Stimulated activated CD4-positive, alpha-beta T cell treated with anti-CD3 and anti-CD28 coated beads, Interleukin-15, amount 100 ng/mL, for 48 hours (primary cell): ENCODE data around the gene GFRAL.

Experiments used
- DNase-seq, 2 donors: peaks; one replicate each; pipeline ENCODE4 v3.0.0-alpha.2; 2020; ENCODE audit warnings: low read depth in 2 of 2

GFRAL gene

DNA sequence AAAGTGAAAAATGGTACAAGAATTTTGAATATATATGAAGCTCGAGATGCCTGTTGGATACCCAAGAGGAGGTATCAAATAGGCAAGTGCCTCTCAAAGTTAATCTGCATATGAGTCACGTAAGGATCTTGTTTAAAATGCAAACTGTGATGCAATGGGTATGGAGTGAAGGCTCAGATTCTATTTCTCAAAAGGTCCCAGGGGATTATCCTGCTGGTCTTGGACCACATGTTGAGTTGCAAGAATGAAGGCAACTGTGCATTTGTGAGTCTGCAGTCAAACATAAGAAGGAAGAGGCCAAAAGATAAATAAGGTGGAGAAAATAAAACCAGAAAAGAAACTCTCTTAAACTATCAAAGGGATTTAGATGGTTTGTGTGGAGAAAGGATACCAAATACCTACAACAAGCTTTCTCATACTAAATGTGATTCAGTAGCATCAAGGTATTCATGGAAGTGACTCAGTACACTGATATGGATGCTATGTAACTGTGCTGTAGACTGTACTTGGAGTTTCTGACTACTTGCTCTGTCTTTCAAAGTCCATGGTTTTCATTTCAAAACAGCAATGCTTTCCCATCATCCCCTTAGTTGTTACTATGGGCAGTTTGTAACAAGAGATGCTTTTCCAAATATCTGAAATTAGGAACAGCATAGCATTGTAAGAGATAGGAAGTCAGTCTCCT lies 106.3 kb downstream of the GFRAL start:
- DNase-seq = no peak

DNA sequence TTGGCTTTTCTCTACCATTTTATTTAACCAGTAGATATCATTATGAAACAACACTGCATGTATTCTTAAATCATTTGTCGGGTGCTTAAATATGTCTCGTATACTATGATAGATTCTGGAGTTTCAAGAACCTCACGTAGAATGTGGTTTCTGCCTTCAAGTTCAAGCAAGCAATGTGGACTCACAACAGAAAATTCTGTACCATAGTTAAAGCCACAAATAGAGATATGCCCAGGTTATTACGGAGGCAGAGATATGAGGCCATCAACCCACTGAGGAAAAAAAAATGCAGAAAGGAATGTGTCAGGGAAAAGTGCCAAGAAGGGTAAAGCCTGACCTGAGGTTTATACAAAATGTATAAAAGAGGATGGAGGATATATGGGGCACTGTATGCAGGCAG lies 109.9 kb downstream of the GFRAL start:
- DNase-seq = no peak

DNA sequence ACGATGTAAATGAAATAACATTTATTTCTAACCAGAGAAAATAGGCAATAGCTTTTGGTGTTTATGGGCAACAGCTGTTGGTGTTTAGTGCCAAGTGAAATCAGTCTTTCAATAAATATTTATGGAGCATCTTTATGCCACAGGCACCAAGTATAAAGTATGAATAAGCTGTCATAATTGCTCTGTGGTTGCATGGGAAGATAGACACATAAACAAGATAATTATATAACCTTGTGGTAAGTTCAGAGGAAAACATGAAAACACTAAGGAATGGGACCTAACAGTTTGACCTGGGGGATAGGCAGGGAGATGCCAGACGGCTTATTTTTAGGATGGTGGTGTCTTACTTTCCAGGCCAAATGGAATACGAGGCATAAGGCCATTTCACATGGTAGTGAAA lies 110.9 kb downstream of the GFRAL start:
- DNase-seq = no peak

DNA sequence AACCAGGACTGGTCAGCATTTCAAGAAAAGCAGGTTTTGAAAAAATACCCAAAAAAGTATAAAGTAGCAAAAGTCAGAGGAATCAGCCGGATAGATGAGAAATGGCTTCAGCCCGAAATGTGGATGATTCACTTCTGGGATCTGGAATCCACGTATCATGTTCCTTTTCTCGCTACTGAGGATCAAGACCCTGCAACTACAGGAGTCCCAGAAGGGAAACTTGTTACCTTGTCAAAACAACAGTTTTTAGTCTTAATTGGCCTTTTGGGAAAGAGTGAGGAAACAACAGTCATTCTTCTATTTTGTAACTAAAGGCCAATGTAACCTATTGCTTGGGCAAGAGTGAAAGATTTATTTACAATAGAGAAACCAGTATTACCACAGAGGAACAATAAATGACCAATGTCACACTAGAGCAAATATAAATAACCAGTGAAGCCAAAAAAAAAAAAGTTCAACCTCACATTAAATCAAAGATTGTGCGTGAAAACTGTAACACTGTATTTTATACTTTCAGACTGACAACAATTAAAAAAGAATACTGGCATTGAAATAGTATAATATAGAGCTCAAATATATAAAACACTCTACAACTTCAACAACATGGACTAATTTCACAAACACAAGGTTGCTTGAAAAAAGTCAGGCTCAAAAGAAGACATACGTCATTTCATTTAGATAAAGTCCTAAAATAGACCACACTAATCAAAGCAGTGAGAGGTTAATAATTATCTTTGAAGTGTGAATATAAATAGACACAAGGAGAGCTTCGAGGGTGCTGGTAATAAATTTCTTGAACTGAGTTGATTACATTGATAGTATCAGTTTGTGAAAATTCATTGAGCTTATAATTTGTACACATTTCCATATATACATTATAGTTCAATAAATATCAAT lies 116.2 kb downstream of the GFRAL start:
- no peak for DNase-seq

DNA sequence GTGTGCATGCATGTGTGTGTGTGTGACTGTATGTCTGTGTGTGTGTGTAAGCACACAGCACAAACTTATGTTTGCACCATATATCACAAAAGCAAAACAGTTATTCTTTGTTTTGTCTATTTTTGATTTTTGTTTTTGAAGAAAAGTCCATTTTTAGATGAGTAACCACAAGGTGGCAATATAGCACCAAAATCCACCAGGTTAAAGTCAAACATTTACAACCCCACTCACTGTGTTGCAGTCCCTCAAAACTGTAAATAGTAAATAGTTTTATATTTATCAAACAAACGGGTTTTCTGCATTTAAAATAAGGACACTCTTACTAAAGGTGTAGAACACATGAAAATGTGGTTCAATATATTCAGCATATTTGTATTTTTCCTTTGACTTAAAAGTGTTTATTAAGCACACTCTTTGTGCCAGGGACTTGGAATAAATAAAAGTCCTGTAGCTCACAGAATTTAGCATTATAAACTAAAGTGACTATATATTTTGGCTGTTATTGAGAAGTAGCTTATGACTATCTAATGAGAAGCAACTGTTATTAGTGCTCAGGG lies 118.5 kb downstream of the GFRAL start:
- no peak for DNase-seq

DNA sequence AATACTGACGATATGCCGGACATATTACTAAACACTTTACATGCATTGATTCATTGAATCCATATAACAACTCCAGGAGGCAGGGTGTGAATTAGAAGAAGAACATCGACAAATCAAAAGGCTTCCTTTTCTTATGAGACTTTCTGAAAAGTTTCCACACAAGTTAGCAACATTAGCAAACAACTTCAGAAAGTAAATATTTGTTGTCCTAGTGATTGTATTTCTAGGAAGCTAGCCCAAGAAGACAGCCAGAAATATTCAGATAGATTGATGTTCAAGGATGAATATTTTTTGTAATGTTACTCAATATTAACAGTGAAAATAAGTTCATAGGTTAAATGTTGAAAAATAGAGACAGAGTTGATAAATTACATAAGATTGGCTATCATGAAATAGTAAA lies 120.6 kb downstream of the GFRAL start:
- no peak for DNase-seq

DNA sequence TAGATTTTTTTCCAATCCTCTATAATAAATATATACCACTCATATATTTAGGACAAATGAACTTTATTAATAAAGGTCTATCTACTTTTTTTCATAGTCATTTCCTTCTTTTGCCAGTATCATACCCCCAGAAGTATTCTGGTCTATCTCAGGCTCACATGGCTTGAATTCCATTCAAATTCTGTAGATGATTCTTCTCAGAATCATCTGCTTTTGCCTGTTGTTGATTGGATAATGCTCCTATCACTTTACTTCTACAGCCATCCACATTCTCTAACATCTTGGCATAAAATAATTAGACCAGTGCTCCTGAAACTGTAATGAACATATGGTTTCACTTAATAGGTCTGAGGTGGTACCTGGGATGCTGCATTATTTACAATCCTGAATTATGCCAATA lies 121.2 kb downstream of the GFRAL start:
- no peak for DNase-seq

DNA sequence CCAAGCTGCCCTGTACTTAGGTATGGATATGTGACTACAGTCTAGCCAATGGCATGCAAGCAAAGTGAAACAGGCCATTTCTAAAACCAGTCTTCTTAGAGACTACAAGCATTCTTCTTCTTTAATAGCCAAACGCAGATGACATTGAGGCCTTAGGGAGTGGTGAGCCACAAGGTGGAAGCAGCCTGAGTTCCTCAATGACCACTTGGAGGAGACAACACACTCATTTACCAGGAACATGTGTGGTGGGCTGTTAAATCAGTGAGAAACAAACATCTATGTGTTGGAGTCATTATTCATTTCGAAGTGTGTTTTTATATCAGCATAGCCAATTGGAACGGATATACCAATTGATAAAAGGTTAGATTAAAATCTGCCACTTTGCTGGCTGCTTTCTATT lies 122.0 kb downstream of the GFRAL start:
- DNase-seq = no peak

DNA sequence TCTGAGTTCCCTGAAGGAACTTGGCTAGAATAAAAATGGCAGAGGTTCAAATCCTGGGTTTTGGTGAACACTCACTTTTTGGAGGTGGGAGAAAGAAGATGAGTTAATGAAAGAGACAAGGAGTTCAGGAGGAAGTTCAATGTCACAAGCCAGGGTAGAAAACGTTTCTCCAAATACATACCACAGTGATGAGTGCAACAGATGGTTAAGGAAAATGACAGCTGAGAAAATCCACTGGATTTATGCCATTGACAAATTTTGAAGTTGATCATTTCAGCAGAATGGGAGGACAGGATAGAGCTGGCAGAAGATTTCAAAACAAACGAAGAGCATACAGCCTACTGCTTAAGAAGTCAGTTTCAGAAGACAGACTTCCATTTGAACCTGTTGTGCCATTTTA lies 122.7 kb downstream of the GFRAL start:
- no peak for DNase-seq
